HepG2 (cell line): ENCODE measurements around the gene DCPS. TPM values are rescaled to one million over a fixed set of nuclear protein-coding genes. Genes with fewer than 3 reads are reported as not detected.

Experiments used
- ATAC-seq: fragments of 200-7000 bp; cut with Tn5 transposase; 3 replicates; pipeline ENCODE4 v1.9.1; 2020; ENCODE audit warnings: mild to moderate bottlenecking, moderate library complexity
- BruUV-seq: library from RNA; stranded (reverse); fragments of 400-500 nt; replicated peaks from 2 replicates; lab custom pipeline; 2021; lab: Mats Ljungman, UMichigan
- CTCF ChIA-PET: fragments of 300-600 bp; formaldehyde crosslinking; extraction: SDS; loops from one replicate; lab custom pipeline; 2021; ENCODE audit warnings: low total read pairs, inconsistent platforms, low intra/inter-chr PET ratio; lab: Yijun Ruan, JAX
- POLR2A ChIA-PET: fragments of 350-600 bp; sonication (Branson Sonifier 250); formaldehyde crosslinking; loops from one replicate; lab custom pipeline; 2020; ENCODE audit warnings: antibody characterized with exemption, inconsistent platforms; lab: Yijun Ruan, JAX
- DNase-seq: peaks from one replicate; pipeline ENCODE4 v3.0.0-alpha.2; 2015; ENCODE audit warnings: low spot score
- FAIRE-seq: peaks from 3 replicates; lab custom pipeline; 2011; peaks lifted over from hg19 to GRCh38; lab: Jason Lieb, UNC
- H2AFZ ChIP-seq: one replicate; pipeline ENCODE4 v1.6.1; 2011; ENCODE audit warnings: low read length, inconsistent platforms
- H3K27ac ChIP-seq: fragments of 300-600 bp; 3 replicates; pipeline ENCODE4 v1.8.0; 2011; ENCODE audit warnings: mixed run types, mild to moderate bottlenecking, mixed read lengths, low read length, inconsistent platforms; ENCODE audit not compliant: insufficient read depth; ENCODE audit errors: extremely low read length
- H3K27me3 ChIP-seq, 2 experiments: fragments of 200-600 bp in 1 of 2; 2 replicates in 1 of 2; 3 replicates in 1 of 2; pipeline versions ENCODE4 v1.6.0 to v1.8.0; 2011; ENCODE audit warnings: low read length in 2 of 2, mild to moderate bottlenecking in 2 of 2, moderate library complexity in 2 of 2, inconsistent platforms in 1 of 2; ENCODE audit not compliant: insufficient read depth in 2 of 2, control insufficient read depth in 1 of 2
- H3K36me3 ChIP-seq, 2 experiments: fragments of 200-600 bp in 1 of 2; replicated peaks in 1 of 2; 2 replicates in 1 of 2; 3 replicates in 1 of 2; pipeline versions ENCODE4 v1.5.1 to v1.8.0; 2011; ENCODE audit warnings: low read length in 2 of 2, inconsistent platforms in 1 of 2; ENCODE audit not compliant: insufficient read depth in 2 of 2, control insufficient read depth in 1 of 2
- H3K4me1 ChIP-seq: 2 replicates; pipeline ENCODE4 v1.5.1; 2012; ENCODE audit warnings: low read length, inconsistent platforms; ENCODE audit not compliant: insufficient read depth
- H3K4me2 ChIP-seq: 2 replicates; pipeline ENCODE4 v1.6.0; 2011; ENCODE audit warnings: low read depth, low read length, inconsistent platforms
- H3K4me3 ChIP-seq, 3 experiments: fragments of 200-600 bp in 1 of 3; sonication (generic), shearing (Covaris generic) in 1 of 3; replicated peaks in 1 of 3; 2 replicates each; pipeline ENCODE4 v1.5.1; 2011 to 2016; ENCODE audit warnings: low read length in 3 of 3, inconsistent platforms in 2 of 3, low read depth in 2 of 3, mild to moderate bottlenecking in 2 of 3, control low read depth in 1 of 3, mixed read lengths in 1 of 3; ENCODE audit not compliant: insufficient read depth in 1 of 3
- H3K79me2 ChIP-seq: one replicate; pipeline ENCODE4 v1.6.1; 2011; ENCODE audit warnings: low read length, inconsistent platforms; ENCODE audit not compliant: insufficient read depth
- H3K9ac ChIP-seq: 2 replicates; pipeline ENCODE4 v1.6.0; 2011; ENCODE audit warnings: mild to moderate bottlenecking, low read depth, low read length, inconsistent platforms; ENCODE audit not compliant: insufficient read depth
- H3K9me3 ChIP-seq: 2 replicates; pipeline ENCODE4 v1.5.1; 2012; ENCODE audit warnings: mild to moderate bottlenecking, low read length
- H4K20me1 ChIP-seq: 2 replicates; pipeline ENCODE4 v1.6.0; 2011; ENCODE audit warnings: inconsistent platforms, mild to moderate bottlenecking, low read length, moderate library complexity; ENCODE audit not compliant: insufficient read depth
- FOXA1 ChIP-seq, 2 experiments: fragments of 450-650 bp in 1 of 2; sonication (generic) in 1 of 2; formaldehyde crosslinking in 1 of 2; IDR thresholded peaks; 2 replicates each; pipeline versions ENCODE4 v1.4.0 to v1.6.1; 2016 to 2020; ENCODE audit warnings: missing genetic modification reagents in 1 of 2
- GATA4 ChIP-seq: sonication (generic); IDR thresholded peaks from 2 replicates; pipeline ENCODE4 v1.6.1; 2016; ENCODE audit warnings: antibody characterized with exemption, low read depth, borderline replicate concordance
- IKZF1 ChIP-seq: fragments of 450-650 bp; IDR thresholded peaks from 2 replicates; pipeline ENCODE4 v1.7.1; 2016
- KAT2B ChIP-seq: fragments of 150-350 bp; IDR thresholded peaks from 2 replicates; pipeline ENCODE4 v1.6.1; 2014; ENCODE audit warnings: low read depth, low read length, borderline replicate concordance
- NFE2L1 ChIP-seq: sonication (generic); formaldehyde crosslinking; IDR thresholded peaks from 2 replicates; pipeline ENCODE4 v1.4.0; 2020; ENCODE audit warnings: missing genetic modification reagents, mild to moderate bottlenecking, borderline replicate concordance
- SALL2 ChIP-seq: sonication (generic); formaldehyde crosslinking; IDR thresholded peaks from 2 replicates; pipeline ENCODE4 v1.8.1; 2023; ENCODE audit warnings: mild to moderate bottlenecking, missing genetic modification reagents, inconsistent platforms
- ZBTB20 ChIP-seq: sonication (generic); formaldehyde crosslinking; IDR thresholded peaks from 2 replicates; pipeline ENCODE4 v1.8.1; 2023; ENCODE audit warnings: missing genetic modification reagents, low read depth, mild to moderate bottlenecking, borderline replicate concordance
- ZFYVE20 ChIP-seq: sonication (generic); formaldehyde crosslinking; IDR thresholded peaks from 2 replicates; pipeline ENCODE4 v1.8.0; 2023; ENCODE audit warnings: low read depth, mild to moderate bottlenecking, moderate library complexity, missing genetic modification reagents, borderline replicate concordance
- ZNF292 ChIP-seq: sonication (generic); formaldehyde crosslinking; IDR thresholded peaks from 2 replicates; pipeline ENCODE4 v1.8.1; 2022; ENCODE audit warnings: mild to moderate bottlenecking, low read depth, missing genetic modification reagents, borderline replicate concordance
- ZNF446 ChIP-seq: sonication (generic); formaldehyde crosslinking; IDR thresholded peaks from 2 replicates; pipeline ENCODE4 v1.5.0; 2020; ENCODE audit warnings: mild to moderate bottlenecking, missing genetic modification reagents
- ZNF547 ChIP-seq: sonication (generic); formaldehyde crosslinking; IDR thresholded peaks from 2 replicates; pipeline ENCODE4 v1.5.1; 2020; ENCODE audit warnings: mild to moderate bottlenecking, missing genetic modification reagents
- ZNF605 ChIP-seq: sonication (generic); formaldehyde crosslinking; IDR thresholded peaks from 2 replicates; pipeline ENCODE4 v1.8.0; 2022; ENCODE audit warnings: mild to moderate bottlenecking, missing genetic modification reagents
- ZNF737 ChIP-seq: sonication (generic); formaldehyde crosslinking; IDR thresholded peaks from 2 replicates; pipeline ENCODE4 v1.5.0; 2020; ENCODE audit warnings: missing genetic modification reagents, mild to moderate bottlenecking, borderline replicate concordance
- ZNF75D ChIP-seq: sonication (generic); formaldehyde crosslinking; IDR thresholded peaks from 2 replicates; pipeline ENCODE4 v1.8.1; 2023; ENCODE audit warnings: missing genetic modification reagents, mild to moderate bottlenecking, borderline replicate concordance
- ZNF777 ChIP-seq: sonication (generic); formaldehyde crosslinking; IDR thresholded peaks from 2 replicates; pipeline ENCODE4 v1.4.0; 2020; ENCODE audit warnings: missing genetic modification reagents
- WGBS: methylation state at CpG from one replicate; pipeline ENCODE4 v1.1.6; 2017; ENCODE audit warnings: low lambda C conversion rate; 5-methylcytosine and 5-hydroxymethylcytosine counted together
- in situ Hi-C: cut with HindIII; loops from 2 replicates; pipeline ENCODE4 v1.10.0; 2017; ENCODE audit warnings: low pct_unique_long_range_greater_than_20kb; ENCODE audit not compliant: extremely low pct_ligation_motif_present
- intact Hi-C: fragments of 100-400 bp; cut with micrococcal nuclease; formaldehyde crosslinking; loops from one replicate; pipeline ENCODE4 v1.10.0; 2022; ENCODE audit not compliant: unreplicated experiment
- polyA plus RNA-seq, 8 experiments: library from polyadenylated mRNA; depleted of rRNA in 3 of 8; stranded (reverse) in 7 of 8; unstranded in 1 of 8; fragments of >200 nt; fragmentation: Illumina TruSeq in 4 of 8; extraction: Trizol in 4 of 8; gene quantifications; 2 replicates each; pipeline versions ENCODE4 v1.2.1 to v1.2.3, GENCODE V29; 2011 to 2016; ENCODE audit warnings: low read depth in 4 of 8, missing spikeins in 1 of 8, mixed read lengths in 1 of 8; ENCODE audit not compliant: insufficient read depth in 1 of 8
- total RNA-seq, 5 experiments: library from RNA; depleted of rRNA; stranded (reverse); fragments of >200 nt; fragmentation: Illumina TruSeq; extraction: Trizol; gene quantifications; 2 replicates each; pipeline ENCODE4 v1.2.3, GENCODE V29; 2016; ENCODE audit warnings: low read depth in 1 of 5
- TF ChIP-seq, protein P1 (sequence below): sonication (generic); formaldehyde crosslinking; IDR thresholded peaks from 2 replicates; pipeline ENCODE4 v1.4.0; 2020; ENCODE audit warnings: missing genetic modification reagents, borderline replicate concordance
- TF ChIP-seq, protein P2 (sequence below): sonication (generic); formaldehyde crosslinking; IDR thresholded peaks from 2 replicates; pipeline ENCODE4 v1.8.0; 2022; ENCODE audit warnings: mild to moderate bottlenecking, missing genetic modification reagents, moderate library complexity
- TF ChIP-seq, protein P3 (sequence below): IDR thresholded peaks from 2 replicates; pipeline ENCODE4 v1.6.1; 2012; ENCODE audit warnings: low read depth, low read length, improper control_type of control experiment

DCPS gene
- total and polyA plus RNA-seq, 2 of the 13 experiments (the other 11 are each of a cell fraction or from before 2014, with no cell fraction given) = 21.9 to 22.5 TPM

DNA sequence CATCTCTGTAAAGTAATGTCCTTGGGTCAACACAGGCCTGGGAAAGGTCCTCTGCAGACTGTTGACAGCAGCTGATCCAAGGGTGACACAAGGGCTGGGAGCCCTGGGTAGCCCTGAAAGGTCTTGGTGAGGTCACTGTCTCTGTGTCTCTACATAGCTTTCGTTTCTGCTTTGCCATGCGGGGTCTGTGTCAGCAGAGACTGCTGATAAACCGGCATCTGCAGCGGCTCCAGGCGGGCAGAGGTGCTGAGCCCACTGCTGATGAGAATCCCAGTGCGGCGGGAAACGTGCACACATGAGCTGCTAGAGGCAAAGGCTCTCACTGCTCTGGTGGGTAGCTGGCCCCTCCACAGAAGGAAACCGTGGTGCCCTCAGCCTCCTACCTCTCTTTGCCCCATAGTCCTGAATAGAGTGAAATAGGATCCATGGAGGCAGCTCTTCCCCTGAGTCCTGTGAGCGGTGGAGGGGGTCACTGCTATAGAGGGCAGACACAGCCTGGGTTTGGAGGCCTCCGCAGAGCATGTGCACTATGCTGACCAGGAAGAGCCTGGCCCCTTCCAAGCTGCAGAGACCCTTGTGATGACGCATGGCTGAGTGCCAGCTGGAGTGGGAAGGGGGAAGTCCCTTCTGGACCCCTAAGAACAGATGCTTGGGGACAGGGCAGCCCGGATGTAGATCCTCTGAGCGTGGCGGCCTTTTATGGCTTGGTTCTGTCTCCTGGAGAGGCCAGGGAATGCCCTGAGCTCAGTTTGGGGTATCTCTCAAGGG is 33.8 kb downstream of the DCPS start (continued):
- TF ChIP-seq, protein P1, sequence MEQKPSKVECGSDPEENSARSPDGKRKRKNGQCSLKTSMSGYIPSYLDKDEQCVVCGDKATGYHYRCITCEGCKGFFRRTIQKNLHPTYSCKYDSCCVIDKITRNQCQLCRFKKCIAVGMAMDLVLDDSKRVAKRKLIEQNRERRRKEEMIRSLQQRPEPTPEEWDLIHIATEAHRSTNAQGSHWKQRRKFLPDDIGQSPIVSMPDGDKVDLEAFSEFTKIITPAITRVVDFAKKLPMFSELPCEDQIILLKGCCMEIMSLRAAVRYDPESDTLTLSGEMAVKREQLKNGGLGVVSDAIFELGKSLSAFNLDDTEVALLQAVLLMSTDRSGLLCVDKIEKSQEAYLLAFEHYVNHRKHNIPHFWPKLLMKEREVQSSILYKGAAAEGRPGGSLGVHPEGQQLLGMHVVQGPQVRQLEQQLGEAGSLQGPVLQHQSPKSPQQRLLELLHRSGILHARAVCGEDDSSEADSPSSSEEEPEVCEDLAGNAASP (CRISPR knock-in tag) = peak; percentile 18; the same call in 1 of the 2 replicates
- TF ChIP-seq, all 625 proteins: peak for 14

DNA sequence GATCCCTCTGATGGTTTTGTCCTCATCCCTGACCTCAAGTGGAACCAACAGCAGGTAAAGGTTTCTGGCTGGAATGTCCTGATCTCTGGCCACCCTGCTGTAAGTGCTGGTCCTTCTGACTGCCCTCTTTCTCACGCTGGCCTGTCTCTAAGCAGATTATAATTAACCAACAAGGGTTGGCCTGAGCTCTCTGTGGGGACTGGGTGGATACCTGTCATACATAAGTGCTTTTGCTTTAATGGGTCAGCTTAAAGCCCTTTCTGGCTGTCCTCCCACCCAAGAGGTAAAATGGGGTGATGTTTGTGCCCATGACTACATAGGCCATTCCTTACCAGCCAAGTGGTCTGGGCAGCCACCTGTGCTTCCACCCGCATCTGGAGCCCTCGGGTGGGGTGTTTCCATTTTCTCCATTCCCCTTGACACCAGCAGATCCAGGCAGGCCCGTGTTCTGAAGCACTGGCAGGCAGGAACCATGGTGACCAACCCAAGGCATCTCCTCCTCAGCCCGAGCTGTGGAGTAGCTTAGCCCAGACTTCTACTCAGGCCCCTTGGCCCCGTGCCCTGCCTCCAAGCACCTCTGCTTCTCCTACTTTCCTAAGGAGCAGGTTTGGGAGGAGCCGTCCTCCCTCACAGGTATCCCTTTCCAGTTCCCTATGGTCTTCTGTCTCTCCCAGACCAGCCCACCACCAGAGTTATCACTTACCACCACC is 34.6 kb downstream of the DCPS start:
- POLR2A ChIA-PET = no interaction called here
- WGBS = 93% methylated on average over 5 of the region's 7 CpGs
- Histone ChIP-seq H3K4me1 (peaks cover 24% of the 10 kb centered on the region), H3K4me3 (no peak overlapping the region), H3K27ac (no peak overlapping the region), H3K27me3 (no peaks in the 10 kb centered on the region), H3K4me2 (no peak overlapping the region), H3K79me2 (no peaks in the 10 kb centered on the region), H3K9ac (no peak overlapping the region), H2AFZ (no peak overlapping the region), H3K9me3 (no peaks in the 10 kb centered on the region), H4K20me1 (no peaks in the 10 kb centered on the region), H3K36me3 (peaks cover 12 to 28% of the 10 kb centered on the region in 2 experiments; a peak in 4 of 5 replicates)
- DNase-seq (no peak), ATAC-seq (no peak), FAIRE-seq (no peak)
- intact Hi-C loops = no loop called here
- in situ Hi-C loops = no loop called here
- BruUV-seq = no TSS peak
- CTCF ChIA-PET = no interaction called here
- TF ChIP-seq ZNF292 (CRISPR knock-in tag) = no peak
- TF ChIP-seq FOXA1 (IDR thresholded peaks at IDR 0.05) = no peak
- no peak for TF ChIP-seq FOXA1 (CRISPR knock-in tag; IDR thresholded peaks at IDR 0.05)
- TF ChIP-seq, protein P2, sequence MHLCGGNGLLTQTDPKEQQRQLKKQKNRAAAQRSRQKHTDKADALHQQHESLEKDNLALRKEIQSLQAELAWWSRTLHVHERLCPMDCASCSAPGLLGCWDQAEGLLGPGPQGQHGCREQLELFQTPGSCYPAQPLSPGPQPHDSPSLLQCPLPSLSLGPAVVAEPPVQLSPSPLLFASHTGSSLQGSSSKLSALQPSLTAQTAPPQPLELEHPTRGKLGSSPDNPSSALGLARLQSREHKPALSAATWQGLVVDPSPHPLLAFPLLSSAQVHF (CRISPR knock-in tag) = no peak
- no peak for TF ChIP-seq NFE2L1
- TF ChIP-seq ZNF547 (CRISPR knock-in tag) = no peak
- TF ChIP-seq, protein P3, sequence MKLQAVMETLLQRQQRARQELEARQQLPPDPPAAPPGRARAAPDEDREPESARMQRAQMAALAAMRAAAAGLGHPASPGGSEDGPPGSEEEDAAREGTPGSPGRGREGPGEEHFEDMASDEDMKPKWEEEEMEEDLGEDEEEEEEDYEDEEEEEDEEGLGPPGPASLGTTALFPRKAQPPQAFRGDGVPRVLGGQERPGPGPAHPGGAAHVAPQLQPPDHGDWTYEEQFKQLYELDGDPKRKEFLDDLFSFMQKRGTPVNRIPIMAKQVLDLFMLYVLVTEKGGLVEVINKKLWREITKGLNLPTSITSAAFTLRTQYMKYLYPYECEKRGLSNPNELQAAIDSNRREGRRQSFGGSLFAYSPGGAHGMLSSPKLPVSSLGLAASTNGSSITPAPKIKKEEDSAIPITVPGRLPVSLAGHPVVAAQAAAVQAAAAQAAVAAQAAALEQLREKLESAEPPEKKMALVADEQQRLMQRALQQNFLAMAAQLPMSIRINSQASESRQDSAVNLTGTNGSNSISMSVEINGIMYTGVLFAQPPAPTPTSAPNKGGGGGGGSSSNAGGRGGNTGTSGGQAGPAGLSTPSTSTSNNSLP = no peak
- TF ChIP-seq ZNF446 (CRISPR knock-in tag) = no peak
- no peak for TF ChIP-seq KAT2B
- TF ChIP-seq ZNF777 (CRISPR knock-in tag) = no peak
- TF ChIP-seq SALL2 (CRISPR knock-in tag) = no peak
- no peak for TF ChIP-seq ZNF737 (CRISPR knock-in tag)
- no peak for TF ChIP-seq ZBTB20 (CRISPR knock-in tag)
- no peak for TF ChIP-seq GATA4
- TF ChIP-seq ZNF605 = no peak
- TF ChIP-seq ZFYVE20 (CRISPR knock-in tag) = no peak
- no peak for TF ChIP-seq IKZF1
- no peak for TF ChIP-seq ZNF75D (CRISPR knock-in tag)
